SU-DHL-6 (cell line): Measurements from ENCODE around the gene HDAC3.

Experiments
- H2AFZ ChIP-seq: fragments of 200-600 bp; sonication (generic); 2 replicates; pipeline ENCODE4 v1.6.1; 2014; ENCODE audit warnings: low read depth, mild to moderate bottlenecking, moderate library complexity, mixed read lengths, antibody characterized with exemption, low read length; ENCODE audit not compliant: severe bottlenecking
- H3F3A ChIP-seq: fragments of 200-600 bp; shearing (Covaris generic); 2 replicates; pipeline ENCODE4 v1.6.0; 2016; ENCODE audit warnings: antibody characterized with exemption, mild to moderate bottlenecking; ENCODE audit not compliant: insufficient read depth
- H3K27ac ChIP-seq: fragments of 200-600 bp; sonication (generic); 2 replicates; pipeline ENCODE4 v1.5.1; 2016; ENCODE audit warnings: low read depth, mild to moderate bottlenecking, low read length, moderate library complexity, mixed read lengths
- H3K27me3 ChIP-seq: fragments of 200-600 bp; sonication (generic), shearing (Covaris generic); 2 replicates; pipeline ENCODE4 v1.6.0; 2014; ENCODE audit warnings: mild to moderate bottlenecking, low read length
- H3K36me3 ChIP-seq: fragments of 200-600 bp; sonication (generic); 2 replicates; pipeline ENCODE4 v1.6.1; 2014; ENCODE audit warnings: mild to moderate bottlenecking, low read length, mixed read lengths
- H3K4me2 ChIP-seq: fragments of 300-600, 200-600 bp; shearing (Covaris generic), sonication (generic); 2 replicates; pipeline ENCODE4 v1.6.0; 2014; ENCODE audit warnings: low read length, low read depth, mild to moderate bottlenecking; ENCODE audit not compliant: poor library complexity, severe bottlenecking
- H3K4me3 ChIP-seq: fragments of 200-600 bp; sonication (generic); 2 replicates; pipeline ENCODE4 v1.5.1; 2014; ENCODE audit warnings: antibody characterized with exemption, low read length, mild to moderate bottlenecking, mixed read lengths; ENCODE audit not compliant: insufficient read depth, poor library complexity, severe bottlenecking
- H3K79me2 ChIP-seq: fragments of 200-600 bp; sonication (generic); 2 replicates; pipeline ENCODE4 v1.6.1; 2014; ENCODE audit warnings: mild to moderate bottlenecking, low read length, moderate library complexity; ENCODE audit not compliant: insufficient read depth
- H3K9ac ChIP-seq: fragments of 200-600 bp; sonication (generic); 2 replicates; pipeline ENCODE4 v1.7.0; 2014; ENCODE audit warnings: mild to moderate bottlenecking, low read length
- H3K9me2 ChIP-seq: fragments of 200-600 bp; sonication (generic); replicated peaks from 2 replicates; pipeline ENCODE4 v1.6.1; 2014; ENCODE audit warnings: low read length; ENCODE audit not compliant: insufficient read depth
- H3K9me3 ChIP-seq: fragments of 200-600 bp; sonication (generic); 2 replicates; pipeline ENCODE4 v1.6.1; 2014; ENCODE audit warnings: low read length, mixed read lengths; ENCODE audit not compliant: insufficient read depth
- H4K20me1 ChIP-seq: fragments of 200-600 bp; sonication (generic); 2 replicates; pipeline ENCODE4 v1.6.1; 2014; ENCODE audit warnings: low read depth, mild to moderate bottlenecking, antibody characterized with exemption, low read length, moderate library complexity, mixed read lengths
- CTCF ChIP-seq: fragments of 200-600 bp; sonication (generic); IDR thresholded peaks from one replicate; pipeline ENCODE4 v1.5.1; 2017; ENCODE audit warnings: antibody characterized with exemption, mild to moderate bottlenecking, low read length, moderate library complexity; ENCODE audit not compliant: insufficient read depth, poor library complexity, severe bottlenecking
- EZH2phosphoT487 ChIP-seq: fragments of 200-600 bp; sonication (generic), shearing (Covaris generic); conservative IDR thresholded peaks from 2 replicates; pipeline ENCODE4 v1.6.1; 2018; ENCODE audit warnings: mild to moderate bottlenecking, antibody characterized with exemption, low read length, moderate library complexity, mixed read lengths

The HDAC3 gene

GRCh38 chr5:141640051-141640415, 3.4 kb upstream of the HDAC3 start:
- Histone ChIP-seq H3K27ac (no peak overlapping the region), H3K27me3 (no peaks in the 10 kb centered on the region), H3K9me2 (no peaks in the 10 kb centered on the region), H3K79me2 (peaks cover 25% of the 10 kb centered on the region), H3K4me2 (no peak overlapping the region), H3K9me3 (no peaks in the 10 kb centered on the region), H4K20me1 (peaks cover 11% of the 10 kb centered on the region; the same call in 1 of the 2 replicates), H2AFZ (no peak overlapping the region), H3K36me3 (no peaks in the 10 kb centered on the region; the same call in 1 of the 2 replicates), H3F3A (peaks cover 12% of the 10 kb centered on the region), H3K4me3 (no peak overlapping the region), H3K9ac (no peak overlapping the region)
- TF ChIP-seq EZH2phosphoT487, result no peak
- TF ChIP-seq CTCF, result no peak

GRCh38 chr5:141639357-141640050, 2.9 kb upstream of the HDAC3 start:
- H3K9me3 ChIP-seq, result no peaks in the 10 kb centered on the region
- TF ChIP-seq CTCF (no peak), EZH2phosphoT487 (no peak)
- no peaks in the 10 kb centered on the region for H3K9me2 ChIP-seq
- H4K20me1 ChIP-seq, result peaks cover 12% of the 10 kb centered on the region; the same call in 1 of the 2 replicates
- H3F3A ChIP-seq, result peaks cover 12% of the 10 kb centered on the region
- peaks cover 31% of the 10 kb centered on the region for H3K79me2 ChIP-seq
- no peaks in the 10 kb centered on the region for H3K27me3 ChIP-seq
- no peak overlapping the region for H3K9ac ChIP-seq
- no peaks in the 10 kb centered on the region; the same call in 1 of the 2 replicates for H3K36me3 ChIP-seq
- no peak overlapping the region for H2AFZ ChIP-seq
- no peak overlapping the region for H3K4me3 ChIP-seq
- no peak overlapping the region for H3K27ac ChIP-seq
- no peak overlapping the region for H3K4me2 ChIP-seq

- peaks cover 38% of the 10 kb centered on the region for H3K79me2 ChIP-seq
Observed at GRCh38 chr5:141638771-141639170, 2.1 kb upstream of the HDAC3 start.

More at GRCh38 chr5:141638771-141639170, 2.1 kb upstream of the HDAC3 start:
- H3K4me2 ChIP-seq, result peak overlapping the region; percentile 71
- H2AFZ ChIP-seq, result no peak overlapping the region
- peak overlapping the region; percentile 94; the same call in 1 of the 2 replicates for H3K9ac ChIP-seq
- no peaks in the 10 kb centered on the region; the same call in 1 of the 2 replicates for H3K36me3 ChIP-seq
- no peaks in the 10 kb centered on the region for H3K9me3 ChIP-seq
- TF ChIP-seq CTCF, result no peak
- TF ChIP-seq EZH2phosphoT487, result no peak
- H3K4me3 ChIP-seq, result peak overlapping the region; percentile 97
- no peaks in the 10 kb centered on the region for H3K9me2 ChIP-seq
- peaks cover 12% of the 10 kb centered on the region for H3F3A ChIP-seq
- peaks cover 12% of the 10 kb centered on the region; the same call in 1 of the 2 replicates for H4K20me1 ChIP-seq
- no peaks in the 10 kb centered on the region for H3K27me3 ChIP-seq
- H3K27ac ChIP-seq, result peak overlapping the region; percentile 82
